Measurements from ENCODE around the gene PAPOLA.

Gene PAPOLA

GRCh38 chr14:96568621-96569020, 66.4 kb downstream of the PAPOLA start:
- no peak for DNase-seq

- no peak for DNase-seq
Observed at GRCh38 chr14:96571311-96571710, 69.1 kb downstream of the PAPOLA start.

GRCh38 chr14:96573473-96574100, 71.4 kb downstream of the PAPOLA start:
- DNase-seq = no peak

GRCh38 chr14:96574171-96574632, 72.0 kb downstream of the PAPOLA start:
- no peak for DNase-seq

GRCh38 chr14:96574633-96575632, 72.8 kb downstream of the PAPOLA start:
- no peak for DNase-seq

- DNase-seq = no peak
Observed at GRCh38 chr14:96576359-96576758, 74.2 kb downstream of the PAPOLA start.

GRCh38 chr14:96576937-96577336, 74.8 kb downstream of the PAPOLA start:
- no peak for DNase-seq

DNA sequence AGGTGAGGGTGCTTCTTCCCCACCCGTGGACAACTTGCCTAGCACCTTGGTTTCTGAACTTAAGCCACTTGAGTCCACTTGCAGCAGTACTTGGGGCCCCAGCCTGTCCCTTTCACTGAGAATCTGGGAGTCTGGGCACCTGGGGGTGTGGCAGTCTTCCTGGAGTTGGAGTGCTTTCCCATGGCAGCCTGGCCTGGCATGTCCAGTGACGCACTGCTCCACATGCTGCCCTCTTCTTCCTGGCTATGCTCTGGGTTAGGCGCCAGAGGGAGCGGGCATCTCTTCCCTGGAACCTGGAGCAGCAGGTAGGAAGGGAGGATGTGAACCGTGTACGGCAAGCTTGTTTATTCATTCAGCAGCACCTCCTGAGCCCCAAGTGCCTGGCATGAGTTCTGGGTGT, 76.4 kb downstream of the PAPOLA start:
- DNase-seq = no peak

DNA sequence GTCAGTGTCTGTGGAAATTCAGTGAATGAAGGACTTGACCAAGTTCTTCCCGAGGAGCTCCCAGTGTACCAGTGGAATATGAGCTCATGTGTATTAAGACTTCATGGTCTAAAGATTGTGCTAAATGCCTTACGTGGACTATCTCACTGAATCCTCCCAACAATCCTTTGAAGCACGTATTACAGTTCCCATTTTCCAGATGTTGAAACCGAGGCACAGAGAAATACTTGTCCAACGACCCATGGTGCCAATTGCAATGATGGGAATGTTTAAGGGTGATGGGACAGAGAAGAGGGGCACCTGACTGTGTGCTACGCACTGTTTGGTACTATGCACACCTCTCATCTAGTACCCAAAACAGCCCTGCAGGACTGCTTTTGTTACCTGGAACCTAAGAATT, 77.2 kb downstream of the PAPOLA start:
- DNase-seq = no peak

DNA sequence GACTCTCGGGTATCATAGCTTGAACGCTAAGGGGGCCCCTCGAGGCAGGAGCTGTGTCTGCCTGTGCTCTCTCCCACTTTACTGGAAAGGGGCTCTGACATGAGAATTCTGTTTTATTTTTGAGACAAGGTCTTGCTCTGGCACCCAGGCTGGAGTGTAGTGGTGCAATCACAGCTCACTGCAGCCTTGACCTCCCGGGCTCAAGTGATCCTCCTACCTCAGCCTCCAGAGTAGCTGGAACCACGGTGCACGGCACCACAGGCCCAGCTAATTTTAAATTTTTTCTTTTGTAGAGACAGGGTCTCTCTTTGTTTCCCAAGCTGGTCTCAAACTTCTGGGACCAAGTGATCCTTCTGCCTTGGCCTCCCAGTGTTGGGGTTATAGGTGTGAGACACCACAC, 77.7 kb downstream of the PAPOLA start:
- no peak for DNase-seq

DNA sequence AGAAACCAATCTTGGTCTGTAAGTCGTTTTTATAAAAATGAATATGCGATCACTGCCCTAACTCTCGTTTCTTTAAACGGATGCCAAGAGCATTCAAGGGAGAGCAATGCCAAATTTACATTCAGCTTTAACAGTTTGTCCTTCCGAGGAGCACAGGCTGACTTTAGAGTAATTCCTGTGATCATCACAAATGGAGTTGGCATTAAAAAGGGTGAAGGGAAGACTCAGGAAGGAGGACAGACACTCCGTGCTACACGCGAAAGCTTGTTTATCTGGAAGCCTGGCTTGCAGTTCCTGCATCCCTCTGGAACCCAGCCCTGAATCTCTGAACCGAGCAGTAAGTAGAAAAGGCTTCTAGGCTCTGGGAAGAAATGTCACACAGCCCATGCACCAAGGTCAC, 78.4 kb downstream of the PAPOLA start:
- no peak for DNase-seq

GRCh38 chr14:96581026-96581425, 78.8 kb downstream of the PAPOLA start:
- DNase-seq = no peak

DNA sequence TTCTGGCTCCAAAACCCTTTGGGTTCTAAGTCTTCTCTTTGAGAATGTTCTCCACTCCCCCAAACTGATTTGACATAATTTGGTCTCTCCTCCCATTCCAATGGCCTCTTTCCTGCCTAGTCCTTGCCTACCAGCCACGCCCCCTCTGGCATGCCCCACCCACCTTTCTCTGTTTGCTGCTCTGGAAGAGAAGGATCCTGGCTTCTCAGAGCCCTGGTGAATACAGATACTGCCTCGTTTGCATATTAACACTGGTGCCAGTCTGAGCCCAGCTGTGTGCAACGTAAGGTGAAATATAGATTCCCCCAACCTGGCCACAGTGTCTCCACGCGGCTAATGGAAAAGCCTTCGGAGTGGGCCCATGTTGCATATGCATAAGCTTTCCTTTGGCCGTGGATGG, 79.7 kb downstream of the PAPOLA start:
- no peak for DNase-seq

GRCh38 chr14:96582411-96582961, 80.3 kb downstream of the PAPOLA start:
- no peak for DNase-seq

GRCh38 chr14:96582995-96583394, 80.8 kb downstream of the PAPOLA start:
- no peak for DNase-seq

DNA sequence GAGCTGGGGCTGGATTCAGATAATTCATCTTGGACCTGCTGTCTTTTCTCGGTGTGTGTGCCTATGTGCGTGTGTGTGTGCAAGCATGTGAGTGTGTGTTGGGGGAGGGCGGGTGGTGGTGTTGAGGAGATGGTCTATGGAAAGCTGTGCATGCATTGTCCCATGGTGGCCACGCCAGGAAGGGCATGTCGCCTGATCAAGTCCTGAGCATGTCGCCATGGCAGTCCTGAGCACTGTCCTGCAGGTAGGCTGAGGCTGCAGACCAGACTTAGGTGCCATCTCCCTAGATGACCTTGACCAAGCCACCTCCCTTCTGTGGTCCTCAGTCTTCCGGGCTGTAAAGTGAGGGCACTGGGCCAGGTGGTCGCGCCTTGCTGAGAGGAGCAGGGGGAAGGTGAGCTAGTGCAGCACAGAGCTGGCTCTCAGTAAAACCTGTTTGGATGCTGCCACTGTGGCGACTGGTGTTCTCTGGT, 81.4 kb downstream of the PAPOLA start:
- DNase-seq = no peak

- no peak for DNase-seq
Observed at GRCh38 chr14:96584199-96584906, 82.2 kb downstream of the PAPOLA start.

DNA sequence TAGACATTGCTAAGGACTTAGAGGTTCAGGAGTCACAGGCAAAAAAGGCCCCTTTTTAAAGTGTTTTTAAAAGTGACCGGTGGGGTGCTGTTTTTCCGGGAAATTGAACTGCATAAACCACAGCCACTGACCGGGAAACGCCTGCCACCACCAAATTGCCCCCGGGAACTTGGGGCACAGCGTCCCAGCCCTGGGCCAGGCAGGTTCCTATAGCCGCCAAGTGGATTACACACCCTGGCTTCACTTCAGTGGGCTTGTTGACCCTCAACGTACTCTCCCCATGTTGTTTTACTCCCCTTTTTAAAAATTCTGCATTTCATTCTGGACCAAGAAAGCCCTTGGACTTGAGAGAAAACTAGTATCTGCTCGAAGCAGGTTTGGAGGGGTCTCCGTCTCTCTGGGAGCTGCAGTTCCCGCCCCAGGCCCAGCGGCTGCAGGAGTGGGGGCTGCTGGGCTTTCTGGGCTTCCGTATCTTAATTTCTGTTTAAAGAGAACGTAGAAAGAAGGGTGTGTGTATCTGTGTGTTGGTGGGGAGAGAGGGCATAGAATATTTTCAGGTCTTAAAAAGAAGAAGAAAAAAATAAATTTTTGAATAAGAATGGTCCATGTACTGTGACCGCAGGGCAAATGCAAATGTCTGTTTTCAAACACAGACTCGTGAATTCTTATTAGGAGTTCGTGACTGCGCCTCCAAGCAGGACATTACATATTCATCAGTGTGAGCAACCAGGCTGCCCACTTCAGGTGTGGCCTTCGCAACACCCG, 82.9 kb downstream of the PAPOLA start:
- no peak for DNase-seq

DNA sequence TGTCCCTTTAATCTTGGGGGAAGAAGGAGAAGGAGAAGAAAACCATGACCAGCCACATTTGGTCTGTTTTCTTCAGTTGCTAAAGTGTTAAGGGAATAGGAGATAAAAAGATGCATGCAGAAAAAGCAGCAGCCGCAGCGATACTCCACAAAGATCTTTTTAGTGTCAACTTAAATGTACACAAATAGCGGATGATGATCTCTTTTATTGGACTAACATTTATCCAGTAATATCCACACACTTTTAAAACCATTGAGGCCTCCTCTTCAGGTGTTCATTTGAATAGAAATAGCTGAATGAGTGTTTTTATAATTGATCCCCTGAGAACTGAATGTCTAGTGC, 83.5 kb downstream of the PAPOLA start:
- DNase-seq = no peak

GRCh38 chr14:96586056-96586455, 83.9 kb downstream of the PAPOLA start:
- no peak for DNase-seq

- no peak for DNase-seq
Observed at GRCh38 chr14:96586921-96587822, 85.0 kb downstream of the PAPOLA start.
